ENCODE measurements around the gene CACNA2D1.
A peak's percentile ranks its signal among the peaks of the same experiment; 100 is the strongest.

The CACNA2D1 gene

DNA sequence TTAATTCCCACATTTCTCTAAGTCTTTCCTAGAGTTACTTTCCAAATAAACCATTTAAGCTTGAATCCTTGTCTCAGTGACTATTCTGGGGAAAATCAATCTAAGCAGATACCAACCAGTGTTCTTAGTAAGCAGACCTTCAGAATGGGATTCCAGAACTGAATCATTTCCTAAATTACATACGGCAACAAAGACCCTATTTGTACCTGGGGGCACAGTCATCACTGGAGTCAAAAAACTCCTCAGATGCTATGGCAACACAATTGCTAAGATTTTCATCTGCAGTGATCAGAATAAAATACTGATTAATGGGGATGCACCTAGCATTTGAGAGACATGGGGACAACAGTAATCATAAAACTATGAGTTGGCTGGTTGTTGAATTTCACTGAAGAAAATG lies 389.0 kb downstream of the CACNA2D1 start:
- Histone ChIP-seq H3K36me3 (replicated peaks) (no peaks in the 10 kb centered on the region), H3K27me3 (replicated peaks) (no peaks in the 10 kb centered on the region), H3K4me3 (ENCODE audit: low read depth, low read length) (no peak overlapping the region), H3K27ac (no peak overlapping the region)
- no peak for TF ChIP-seq CTCF (IDR thresholded peaks at IDR 0.05; ENCODE audit: low read depth, low read length, missing control alignments)
- no peak for DNase-seq
- in situ Hi-C loops (cut with HindIII; ENCODE audit: low pct_ligation_motif_present, low sequenced_read_pairs): no loop called here

- Histone ChIP-seq H3K4me3 (ENCODE audit: low read depth, low read length) (no peak overlapping the region), H3K27me3 (replicated peaks) (no peaks in the 10 kb centered on the region), H3K36me3 (replicated peaks) (no peaks in the 10 kb centered on the region), H3K27ac (no peak overlapping the region)
- no peak for TF ChIP-seq CTCF (IDR thresholded peaks at IDR 0.05; ENCODE audit: low read depth, low read length, missing control alignments)
- in situ Hi-C loops (cut with HindIII; ENCODE audit: low pct_ligation_motif_present, low sequenced_read_pairs): no loop called here
- no peak for DNase-seq
Observed at GRCh38 chr7:82053453-82054032, 390.0 kb downstream of the CACNA2D1 start.

GRCh38 chr7:82051601-82052000 lies 392.0 kb downstream of the CACNA2D1 start:
- in situ Hi-C loops (cut with HindIII; ENCODE audit: low pct_ligation_motif_present, low sequenced_read_pairs): no loop called here
- no peak for TF ChIP-seq CTCF (IDR thresholded peaks at IDR 0.05; ENCODE audit: low read depth, low read length, missing control alignments)
- no peak for DNase-seq
- Histone ChIP-seq H3K4me3 (ENCODE audit: low read depth, low read length) (no peak overlapping the region), H3K36me3 (replicated peaks) (no peaks in the 10 kb centered on the region), H3K27me3 (replicated peaks) (no peaks in the 10 kb centered on the region), H3K27ac (no peak overlapping the region)

- DNase-seq: peak; percentile 80
- H3K4me3 ChIP-seq (ENCODE audit: low read depth, low read length): no peak overlapping the region
- H3K36me3 ChIP-seq (replicated peaks): no peaks in the 10 kb centered on the region
- TF ChIP-seq CTCF (IDR thresholded peaks at IDR 0.05; ENCODE audit: low read depth, low read length, missing control alignments): no peak
- H3K27me3 ChIP-seq (replicated peaks): no peaks in the 10 kb centered on the region
- in situ Hi-C loops (cut with HindIII; ENCODE audit: low pct_ligation_motif_present, low sequenced_read_pairs): no loop called here
- peak overlapping the region; percentile 80 for H3K27ac ChIP-seq
Observed at GRCh38 chr7:82050792-82051191, 392.8 kb downstream of the CACNA2D1 start.

GRCh38 chr7:82049891-82050533 lies 393.6 kb downstream of the CACNA2D1 start:
- no peak for TF ChIP-seq CTCF (IDR thresholded peaks at IDR 0.05; ENCODE audit: low read depth, low read length, missing control alignments)
- in situ Hi-C loops (cut with HindIII; ENCODE audit: low pct_ligation_motif_present, low sequenced_read_pairs): no loop called here
- peak; percentile 85 for DNase-seq
- H3K36me3 ChIP-seq (replicated peaks): no peaks in the 10 kb centered on the region
- H3K27ac ChIP-seq: peak overlapping the region; percentile 80
- H3K4me3 ChIP-seq (ENCODE audit: low read depth, low read length): no peak overlapping the region
- no peaks in the 10 kb centered on the region for H3K27me3 ChIP-seq (replicated peaks)

- Histone ChIP-seq H3K27me3 (replicated peaks) (no peaks in the 10 kb centered on the region), H3K27ac (peak overlapping the region; percentile 80), H3K36me3 (replicated peaks) (no peaks in the 10 kb centered on the region), H3K4me3 (ENCODE audit: low read depth, low read length) (no peak overlapping the region)
- TF ChIP-seq CTCF (IDR thresholded peaks at IDR 0.05; ENCODE audit: low read depth, low read length, missing control alignments): no peak
- DNase-seq: peak; percentile 45
- in situ Hi-C loops (cut with HindIII; ENCODE audit: low pct_ligation_motif_present, low sequenced_read_pairs): no loop called here
Observed at GRCh38 chr7:82049442-82049841, 394.1 kb downstream of the CACNA2D1 start.
